ENCODE results near the gene CDK6. TPM values are rescaled to one million over a fixed set of nuclear protein-coding genes. Genes with fewer than 3 reads are reported as not detected.

CDK6 gene
- total and polyA plus RNA-seq, 8 donors: 2.6 to 86.3 (median 15.5) TPM

DNA sequence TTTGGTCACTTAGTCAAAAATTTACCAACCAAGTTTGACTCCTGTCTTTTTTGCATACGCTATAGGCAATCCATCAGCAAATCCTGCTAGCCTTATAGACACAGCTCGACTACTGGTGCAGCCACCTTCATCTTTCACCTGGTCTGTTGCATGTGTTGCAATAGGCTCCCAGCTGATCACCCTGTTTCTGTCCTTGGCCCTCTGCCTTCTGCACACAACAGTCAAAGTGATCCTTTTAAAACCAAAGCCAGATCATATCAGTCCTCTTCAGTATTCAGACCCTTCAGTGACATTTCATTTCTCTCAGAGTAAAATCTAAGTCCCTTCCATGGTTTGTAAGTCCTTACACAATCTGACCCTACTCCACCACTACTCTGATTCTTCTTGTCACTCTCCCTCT lies 10.9 kb upstream of the CDK6 start:
- WGBS, 5 donors: 89 to 95% (median 91%) methylated on average over 2 of the region's 2 CpGs
- TF ChIP-seq POLR2A (IDR thresholded peaks at IDR 0.05) (no peak), EP300 (IDR thresholded peaks at IDR 0.05) (no peak), POLR2AphosphoS5 (IDR thresholded peaks at IDR 0.05) (no peak)
- TF ChIP-seq, protein P1, sequence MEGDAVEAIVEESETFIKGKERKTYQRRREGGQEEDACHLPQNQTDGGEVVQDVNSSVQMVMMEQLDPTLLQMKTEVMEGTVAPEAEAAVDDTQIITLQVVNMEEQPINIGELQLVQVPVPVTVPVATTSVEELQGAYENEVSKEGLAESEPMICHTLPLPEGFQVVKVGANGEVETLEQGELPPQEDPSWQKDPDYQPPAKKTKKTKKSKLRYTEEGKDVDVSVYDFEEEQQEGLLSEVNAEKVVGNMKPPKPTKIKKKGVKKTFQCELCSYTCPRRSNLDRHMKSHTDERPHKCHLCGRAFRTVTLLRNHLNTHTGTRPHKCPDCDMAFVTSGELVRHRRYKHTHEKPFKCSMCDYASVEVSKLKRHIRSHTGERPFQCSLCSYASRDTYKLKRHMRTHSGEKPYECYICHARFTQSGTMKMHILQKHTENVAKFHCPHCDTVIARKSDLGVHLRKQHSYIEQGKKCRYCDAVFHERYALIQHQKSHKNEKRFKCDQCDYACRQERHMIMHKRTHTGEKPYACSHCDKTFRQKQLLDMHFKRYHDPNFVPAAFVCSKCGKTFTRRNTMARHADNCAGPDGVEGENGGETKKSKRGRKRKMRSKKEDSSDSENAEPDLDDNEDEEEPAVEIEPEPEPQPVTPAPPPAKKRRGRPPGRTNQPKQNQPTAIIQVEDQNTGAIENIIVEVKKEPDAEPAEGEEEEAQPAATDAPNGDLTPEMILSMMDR (IDR thresholded peaks at IDR 0.05): no peak

GRCh38 chr7:92845736-92846135 lies 9.4 kb upstream of the CDK6 start:
- Histone ChIP-seq H3K4me3 (no peak overlapping the region), H3K27me3 (no peaks in the 10 kb centered on the region), H3K4me1 (no peaks in the 10 kb centered on the region), H3K36me3 (no peaks in the 10 kb centered on the region), H3K9me3 (no peaks in the 10 kb centered on the region), H3K27ac (no peak overlapping the region)
- intact Hi-C loops (cut with DNase I; ENCODE audit: low total_unique reads): loop anchor here (10.0 kb wide), 1 partner anchor 209 kb away; no protein-coding TSS in a partner anchor
- TF ChIP-seq, protein P1 (IDR thresholded peaks at IDR 0.05): no peak
- TF ChIP-seq POLR2A (IDR thresholded peaks at IDR 0.05) (no peak), EP300 (IDR thresholded peaks at IDR 0.05) (no peak), POLR2AphosphoS5 (IDR thresholded peaks at IDR 0.05) (no peak)
- WGBS, 5 donors: 67 to 89% (median 76%) methylated on average over 2 of the region's 2 CpGs
- DNase-seq: no peak

More for the DNA sequence above, 10.9 kb upstream of the CDK6 start:
- no peak for DNase-seq
- Histone ChIP-seq H3K36me3 (no peaks in the 10 kb centered on the region), H3K27ac (no peak overlapping the region), H3K27me3 (no peaks in the 10 kb centered on the region), H3K9me3 (no peaks in the 10 kb centered on the region), H3K4me1 (no peaks in the 10 kb centered on the region), H3K4me3 (no peak overlapping the region)
- intact Hi-C loops (cut with DNase I; ENCODE audit: low total_unique reads): loop anchor here (10.0 kb wide), 1 partner anchor 207 kb away; no protein-coding TSS in a partner anchor

- TF ChIP-seq POLR2A (IDR thresholded peaks at IDR 0.05) (no peak), POLR2AphosphoS5 (IDR thresholded peaks at IDR 0.05) (no peak), EP300 (IDR thresholded peaks at IDR 0.05) (no peak)
- TF ChIP-seq, protein P1 (IDR thresholded peaks at IDR 0.05): no peak
- Histone ChIP-seq H3K9me3 (no peaks in the 10 kb centered on the region), H3K36me3 (no peaks in the 10 kb centered on the region), H3K4me3 (no peak overlapping the region), H3K27me3 (no peaks in the 10 kb centered on the region), H3K27ac (no peak overlapping the region), H3K4me1 (no peaks in the 10 kb centered on the region)
- no peak for DNase-seq
- intact Hi-C loops (cut with DNase I; ENCODE audit: low total_unique reads): loop anchor here (10.0 kb wide), 1 partner anchor 211 kb away; no protein-coding TSS in a partner anchor
- 92 to 97% (median 94%) methylated on average over 4 of the region's 4 CpGs for WGBS, 5 donors
Measured at GRCh38 chr7:92843781-92844180, 7.4 kb upstream of the CDK6 start.

- no peak for TF ChIP-seq POLR2AphosphoS5 (IDR thresholded peaks at IDR 0.05)
- no peak overlapping the region for H3K4me3 ChIP-seq
- no peak for DNase-seq
- H3K36me3 ChIP-seq: no peaks in the 10 kb centered on the region
- H3K4me1 ChIP-seq: no peaks in the 10 kb centered on the region
- 90 to 96% (median 91%) methylated on average over 4 of the region's 4 CpGs for WGBS, 5 donors
- H3K27me3 ChIP-seq: no peaks in the 10 kb centered on the region
- intact Hi-C loops (cut with DNase I; ENCODE audit: low total_unique reads): loop anchor here (10.0 kb wide), 1 partner anchor 212 kb away; no protein-coding TSS in a partner anchor
- no peak overlapping the region for H3K27ac ChIP-seq
- no peaks in the 10 kb centered on the region for H3K9me3 ChIP-seq
Measured at GRCh38 chr7:92843034-92843760, 6.8 kb upstream of the CDK6 start.

- WGBS, 5 donors: 77 to 85% (median 80%) methylated on average over 3 of the region's 3 CpGs
- H3K27ac ChIP-seq: no peak overlapping the region
- H3K9me3 ChIP-seq: no peaks in the 10 kb centered on the region
- no peaks in the 10 kb centered on the region for H3K27me3 ChIP-seq
- peaks cover 0 to 7% (median under 1%) of the 10 kb centered on the region in 4 donors for H3K4me1 ChIP-seq
- H3K36me3 ChIP-seq: no peaks in the 10 kb centered on the region
- no peak overlapping the region for H3K4me3 ChIP-seq
- DNase-seq: no peak
- TF ChIP-seq, protein P1 (IDR thresholded peaks at IDR 0.05): no peak
- TF ChIP-seq POLR2A (IDR thresholded peaks at IDR 0.05) (no peak), POLR2AphosphoS5 (IDR thresholded peaks at IDR 0.05) (no peak), EP300 (IDR thresholded peaks at IDR 0.05) (no peak)
- intact Hi-C loops (cut with DNase I; ENCODE audit: low total_unique reads): loop anchor here (10.0 kb wide), 1 partner anchor 214 kb away; no protein-coding TSS in a partner anchor
Measured at GRCh38 chr7:92841192-92841591, 4.8 kb upstream of the CDK6 start.

Data from stomach (tissue), 9 donors.